CD14-positive monocyte (primary cell): ENCODE measurements around the gene TMEM86A. TPM values are rescaled to one million over a fixed set of nuclear protein-coding genes. Genes with fewer than 3 reads are reported as not detected.
"Not testable (repeated sequence)": the region's sequence is repeated elsewhere in the genome, so short reads cannot be mapped to it uniquely, and the experiment has no call there.

Experiments
- DNase-seq, 3 donors: peaks; one replicate each; pipeline ENCODE4 v3.0.0-alpha.2; 2011 to 2022
- H2AFZ ChIP-seq: 2 replicates; pipeline ENCODE4 v1.6.0; 2012; ENCODE audit warnings: mild to moderate bottlenecking, low read depth, low read length, inconsistent platforms; ENCODE audit not compliant: insufficient read depth, poor library complexity, severe bottlenecking
- H3K27ac ChIP-seq, 2 donors: 1 replicate in 1 of 2; 2 replicates in 1 of 2; pipeline ENCODE4 v1.5.1; 2012 to 2013; ENCODE audit warnings: low read length in 2 of 2, control low read depth in 1 of 2, inconsistent platforms in 1 of 2, low read depth in 1 of 2, mild to moderate bottlenecking in 1 of 2
- H3K27me3 ChIP-seq, 2 donors: one replicate each; pipeline versions ENCODE4 v1.6.0 to v1.6.1; 2011 to 2013; ENCODE audit warnings: low read length in 2 of 2; ENCODE audit not compliant: control insufficient read depth in 2 of 2, insufficient read depth in 2 of 2
- H3K36me3 ChIP-seq, 2 donors: replicated peaks in 1 of 2; 1 replicate in 1 of 2; 2 replicates in 1 of 2; pipeline versions ENCODE4 v1.5.1 to v1.6.1; 2012 to 2013; ENCODE audit warnings: low read length in 2 of 2, control low read depth in 1 of 2, inconsistent platforms in 1 of 2, mild to moderate bottlenecking in 1 of 2; ENCODE audit not compliant: insufficient read depth in 2 of 2, control insufficient read depth in 1 of 2
- H3K4me1 ChIP-seq, 2 donors: 1 replicate in 1 of 2; 2 replicates in 1 of 2; pipeline versions ENCODE4 v1.5.1 to v1.6.1; 2012 to 2013; ENCODE audit warnings: low read length in 2 of 2, control low read depth in 1 of 2, inconsistent platforms in 1 of 2, mild to moderate bottlenecking in 1 of 2, moderate library complexity in 1 of 2; ENCODE audit not compliant: insufficient read depth in 2 of 2, control insufficient read depth in 1 of 2
- H3K4me2 ChIP-seq: replicated peaks from 2 replicates; pipeline ENCODE3; 2012; ENCODE audit warnings: low read length, moderate library complexity, mild to moderate bottlenecking; ENCODE audit not compliant: poor library complexity, severe bottlenecking; ENCODE audit errors: extremely low read depth
- H3K4me3 ChIP-seq, 3 experiments: fragments of 200-600 bp in 1 of 3; sonication (generic) in 1 of 3; replicated peaks in 1 of 3; 1 replicate in 2 of 3; 2 replicates in 1 of 3; pipeline ENCODE4 v1.5.1; 2011 to 2013; ENCODE audit warnings: low read length in 3 of 3, mild to moderate bottlenecking in 3 of 3, control low read depth in 2 of 3, low read depth in 2 of 3, inconsistent platforms in 1 of 3, moderate library complexity in 1 of 3
- H3K79me2 ChIP-seq: 2 replicates; pipeline ENCODE4 v1.6.0; 2012; ENCODE audit warnings: mild to moderate bottlenecking, control low read depth, inconsistent platforms, low read length, moderate library complexity; ENCODE audit not compliant: insufficient read depth
- H3K9ac ChIP-seq: 2 replicates; pipeline ENCODE4 v1.6.0; 2017; ENCODE audit warnings: low read length, mild to moderate bottlenecking; ENCODE audit not compliant: insufficient read depth, poor library complexity, severe bottlenecking
- H3K9me3 ChIP-seq, 2 donors: replicated peaks in 1 of 2; 1 replicate in 1 of 2; 2 replicates in 1 of 2; pipeline versions ENCODE4 v1.5.1 to v1.6.1; 2012 to 2013; ENCODE audit warnings: low read length in 2 of 2, control low read depth in 1 of 2; ENCODE audit not compliant: control insufficient read depth in 1 of 2, insufficient read depth in 1 of 2
- H4K20me1 ChIP-seq: 2 replicates; pipeline ENCODE4 v1.6.0; 2012; ENCODE audit warnings: mild to moderate bottlenecking, low read length, control low read depth, moderate library complexity; ENCODE audit not compliant: insufficient read depth
- H3K27ac Mint-ChIP-seq, 7 donors: one replicate each; pipeline ENCODE4 v1.8.0; 2020; ENCODE audit warnings: mild to moderate bottlenecking in 7 of 7, mixed read lengths in 7 of 7, moderate library complexity in 6 of 7, inconsistent platforms in 2 of 7
- H3K27me3 Mint-ChIP-seq, 3 donors: one replicate each; pipeline ENCODE4 v1.8.0; 2021 to 2022; ENCODE audit warnings: low read depth in 3 of 3, mild to moderate bottlenecking in 3 of 3, mixed read lengths in 3 of 3, moderate library complexity in 3 of 3, inconsistent platforms in 1 of 3
- H3K36me3 Mint-ChIP-seq, 2 donors: one replicate each; pipeline ENCODE4 v1.8.0; 2020; ENCODE audit warnings: mixed read lengths in 2 of 2, inconsistent platforms in 1 of 2, mild to moderate bottlenecking in 1 of 2
- H3K4me1 Mint-ChIP-seq: one replicate; pipeline ENCODE4 v1.8.0; 2020; ENCODE audit warnings: mild to moderate bottlenecking, mixed read lengths
- H3K4me3 Mint-ChIP-seq, 2 donors: one replicate each; pipeline ENCODE4 v1.8.0; 2020; ENCODE audit warnings: mild to moderate bottlenecking in 2 of 2, mixed read lengths in 2 of 2, moderate library complexity in 1 of 2
- H3K9me3 Mint-ChIP-seq, 7 donors: one replicate each; pipeline ENCODE4 v1.8.0; 2020 to 2022; ENCODE audit warnings: mixed read lengths in 7 of 7, mild to moderate bottlenecking in 6 of 7, moderate library complexity in 6 of 7, inconsistent platforms in 2 of 7
- WGBS: methylation state at CpG from one replicate; pipeline ENCODE4 v1.1.5; 2013; ENCODE audit warnings: missing lambda C conversion rate; ENCODE audit not compliant: insufficient coverage; 5-methylcytosine and 5-hydroxymethylcytosine counted together
- intact Hi-C, 2 donors: fragments of 100-400 bp; cut with micrococcal nuclease; formaldehyde crosslinking; loops; one replicate each; pipeline versions ENCODE4 v1.15.0 to v1.15.1; 2023
- polyA plus RNA-seq, 3 donors: library from polyadenylated mRNA; depleted of rRNA in 1 of 3; unstranded in 2 of 3; stranded (reverse) in 1 of 3; fragments of 300-500 nt in 2 of 3; fragments of >200 nt in 1 of 3; fragmentation: Illumina TruSeq in 2 of 3; gene quantifications; 1 replicate in 2 of 3; 2 replicates in 1 of 3; pipeline ENCODE4 v1.2.3, GENCODE V29; 2012 to 2021
- TF ChIP-seq, protein P1 (sequence below): fragments of 200-600 bp; IDR thresholded peaks from one replicate; pipeline ENCODE4 v1.8.0; 2022; ENCODE audit warnings: antibody characterized with exemption, mild to moderate bottlenecking

Gene TMEM86A
- polyA plus RNA-seq, 3 donors: 1.3 to 4.3 (median 3.5) TPM

GRCh38 chr11:18676803-18677202 is 21.8 kb upstream of the TMEM86A start:
- peaks cover 6% of the 10 kb centered on the region for H3K4me1 Mint-ChIP-seq
- intact Hi-C loops: no loop called here
- Histone ChIP-seq H2AFZ (no peak overlapping the region), H3K9ac (no peak overlapping the region), H3K4me3 (no peak overlapping the region), H3K4me2 (no peak overlapping the region), H3K27ac (no peak overlapping the region), H3K36me3 (no peaks in the 10 kb centered on the region), H3K27me3 (no peaks in the 10 kb centered on the region), H4K20me1 (no peaks in the 10 kb centered on the region), H3K4me1 (no peaks in the 10 kb centered on the region), H3K79me2 (no peaks in the 10 kb centered on the region), H3K9me3 (no peaks in the 10 kb centered on the region)
- H3K9me3 Mint-ChIP-seq: no peaks in the 10 kb centered on the region
- no peak for DNase-seq
- H3K4me3 Mint-ChIP-seq: no peak overlapping the region
- H3K27ac Mint-ChIP-seq: no peak overlapping the region
- no CpG with 5 or more reads among the region's 4 CpGs for WGBS
- H3K36me3 Mint-ChIP-seq: no peaks in the 10 kb centered on the region
- TF ChIP-seq, protein P1, sequence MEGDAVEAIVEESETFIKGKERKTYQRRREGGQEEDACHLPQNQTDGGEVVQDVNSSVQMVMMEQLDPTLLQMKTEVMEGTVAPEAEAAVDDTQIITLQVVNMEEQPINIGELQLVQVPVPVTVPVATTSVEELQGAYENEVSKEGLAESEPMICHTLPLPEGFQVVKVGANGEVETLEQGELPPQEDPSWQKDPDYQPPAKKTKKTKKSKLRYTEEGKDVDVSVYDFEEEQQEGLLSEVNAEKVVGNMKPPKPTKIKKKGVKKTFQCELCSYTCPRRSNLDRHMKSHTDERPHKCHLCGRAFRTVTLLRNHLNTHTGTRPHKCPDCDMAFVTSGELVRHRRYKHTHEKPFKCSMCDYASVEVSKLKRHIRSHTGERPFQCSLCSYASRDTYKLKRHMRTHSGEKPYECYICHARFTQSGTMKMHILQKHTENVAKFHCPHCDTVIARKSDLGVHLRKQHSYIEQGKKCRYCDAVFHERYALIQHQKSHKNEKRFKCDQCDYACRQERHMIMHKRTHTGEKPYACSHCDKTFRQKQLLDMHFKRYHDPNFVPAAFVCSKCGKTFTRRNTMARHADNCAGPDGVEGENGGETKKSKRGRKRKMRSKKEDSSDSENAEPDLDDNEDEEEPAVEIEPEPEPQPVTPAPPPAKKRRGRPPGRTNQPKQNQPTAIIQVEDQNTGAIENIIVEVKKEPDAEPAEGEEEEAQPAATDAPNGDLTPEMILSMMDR: no peak
- H3K27me3 Mint-ChIP-seq: peaks cover 0 to 6% (median 0%) of the 10 kb centered on the region in 3 donors

DNA sequence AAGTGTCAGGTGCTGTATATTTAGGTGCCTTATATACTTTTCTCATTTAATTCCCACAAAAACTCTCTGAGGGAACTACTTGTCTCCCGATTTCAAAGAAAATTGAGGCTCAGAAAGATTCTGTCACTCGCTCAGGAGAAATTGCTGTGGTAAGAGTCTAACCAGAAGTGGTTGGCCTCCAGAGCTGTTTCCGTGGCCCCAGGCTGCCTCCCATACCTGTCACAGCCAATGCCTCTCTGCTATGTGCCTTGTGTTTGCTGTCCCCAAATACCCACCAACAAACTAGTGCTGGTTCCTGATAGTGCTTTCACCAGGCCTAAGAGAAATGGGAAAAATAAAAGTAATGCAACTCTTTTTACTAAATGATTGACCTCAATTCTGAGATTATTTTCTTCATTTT is 21.0 kb upstream of the TMEM86A start:
- H3K9me3 Mint-ChIP-seq: no peaks in the 10 kb centered on the region
- H3K9me3 ChIP-seq: no peaks in the 10 kb centered on the region
- no peaks in the 10 kb centered on the region for H3K27me3 ChIP-seq
- H2AFZ ChIP-seq: no peak overlapping the region
- no CpG with 5 or more reads among the region's 3 CpGs for WGBS
- no peaks in the 10 kb centered on the region for H4K20me1 ChIP-seq
- no peak overlapping the region for H3K4me2 ChIP-seq
- intact Hi-C loops: no loop called here
- no peak overlapping the region for H3K27ac ChIP-seq
- no peaks in the 10 kb centered on the region for H3K36me3 Mint-ChIP-seq
- H3K4me3 ChIP-seq: no peak overlapping the region
- H3K4me1 ChIP-seq: no peaks in the 10 kb centered on the region
- H3K4me3 Mint-ChIP-seq: no peak overlapping the region
- no peak overlapping the region for H3K27ac Mint-ChIP-seq
- H3K36me3 ChIP-seq: no peaks in the 10 kb centered on the region
- TF ChIP-seq, protein P1: no peak
- no peaks in the 10 kb centered on the region for H3K79me2 ChIP-seq
- H3K27me3 Mint-ChIP-seq: peaks cover 0 to 6% (median 0%) of the 10 kb centered on the region in 3 donors
- H3K4me1 Mint-ChIP-seq: peaks cover 5% of the 10 kb centered on the region
- DNase-seq: no peak
- no peak overlapping the region for H3K9ac ChIP-seq

DNA sequence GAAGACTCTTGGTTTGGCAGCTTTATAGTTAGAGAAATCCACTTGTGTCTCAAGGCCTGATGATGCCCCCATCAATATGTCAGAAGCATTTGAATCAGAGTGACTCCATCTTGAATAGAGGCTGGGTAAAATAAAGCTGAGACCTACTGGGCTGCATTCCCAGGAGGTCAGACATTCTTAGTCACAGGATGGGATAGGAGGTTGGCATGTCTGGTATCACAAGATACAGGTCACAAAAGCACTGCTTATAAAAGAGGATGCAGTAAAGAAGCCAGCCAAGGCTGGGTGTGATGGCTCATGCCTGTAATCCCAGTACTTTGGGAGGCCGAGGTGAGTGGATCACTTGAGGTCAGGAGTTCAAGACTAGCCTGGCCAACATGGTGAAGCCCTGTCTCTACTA is 16.6 kb upstream of the TMEM86A start:
- DNase-seq, H3K36me3 ChIP-seq, H3K27me3 Mint-ChIP-seq, H3K4me3 Mint-ChIP-seq, H3K27me3 ChIP-seq, H3K9me3 Mint-ChIP-seq, H3K4me3 ChIP-seq, intact Hi-C loops, H3K27ac ChIP-seq, H3K9ac ChIP-seq, H3K27ac Mint-ChIP-seq, H3K36me3 Mint-ChIP-seq, H3K9me3 ChIP-seq, H3K4me2 ChIP-seq, H2AFZ ChIP-seq, H4K20me1 ChIP-seq, H3K4me1 Mint-ChIP-seq, H3K4me1 ChIP-seq, H3K79me2 ChIP-seq: not testable (repeated sequence)
- 100% methylated on average over 1 of the region's 1 CpG for WGBS
